HG03097 (cell line): Measurements from ENCODE around the gene ZNF516.

Source experiments
- ATAC-seq: cut with Tn5 transposase; IDR thresholded peaks from one replicate; pipeline ENCODE4 v1.9.1; 2021; ENCODE audit not compliant: unreplicated experiment, low FRiP score

Gene ZNF516

DNA sequence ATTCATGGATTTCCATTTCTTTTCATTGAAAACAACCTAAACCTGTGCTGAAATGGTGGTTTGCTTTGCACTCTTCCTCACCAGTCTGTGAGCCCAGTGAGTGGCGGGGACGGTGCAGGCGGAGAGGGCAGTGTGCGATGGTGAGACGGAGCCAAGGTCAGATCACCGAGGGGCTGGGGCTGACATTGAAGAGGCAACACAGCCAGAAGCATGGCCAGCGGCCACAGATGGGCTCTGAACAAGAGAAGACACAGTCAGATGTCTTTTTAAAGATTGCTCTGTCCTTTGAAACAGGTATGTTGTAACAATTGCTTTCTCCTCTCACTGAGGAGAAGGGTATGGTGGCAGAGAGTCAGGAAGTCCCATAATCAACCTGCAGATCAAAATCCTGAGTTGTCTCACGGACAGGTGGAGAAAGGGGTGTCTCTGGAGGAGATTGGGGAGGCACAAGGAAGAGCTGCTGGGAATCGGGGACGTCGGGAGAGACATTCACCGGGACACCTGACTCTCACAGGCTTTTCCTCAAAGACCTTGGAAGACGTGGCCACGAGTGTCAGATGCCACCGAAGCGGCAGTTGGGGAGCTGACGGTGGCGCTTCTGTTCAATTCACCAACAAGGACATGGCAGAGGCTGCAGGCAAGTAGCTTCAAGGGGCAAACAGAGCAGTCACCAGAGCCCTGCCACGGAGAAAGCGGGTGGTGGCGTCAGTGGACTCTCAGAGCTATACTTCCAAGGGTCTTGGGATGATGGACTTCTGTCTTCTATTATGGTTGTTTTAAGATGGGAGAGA, 12.1 kb upstream of the ZNF516 start:
- ATAC-seq: no peak

DNA sequence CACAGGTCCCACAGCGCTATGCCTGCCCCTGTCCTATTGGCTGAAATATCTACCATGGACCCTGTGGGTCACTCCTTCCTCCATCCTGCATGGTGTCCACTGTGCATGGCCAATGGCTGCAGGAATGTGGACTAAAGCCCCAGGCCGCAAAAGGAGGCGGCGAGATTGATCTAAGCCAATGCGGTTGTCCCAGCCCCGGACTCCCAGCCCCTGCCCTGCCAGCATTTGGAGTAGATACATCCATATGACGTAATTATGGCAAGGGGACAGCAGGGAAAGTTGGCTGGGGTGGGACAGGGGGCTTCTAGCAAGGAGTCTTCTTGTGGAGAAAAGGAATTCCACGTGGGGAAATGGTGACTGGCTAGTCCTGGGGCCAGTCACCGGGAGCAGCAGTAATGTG, 11.4 kb upstream of the ZNF516 start:
- no peak for ATAC-seq

DNA sequence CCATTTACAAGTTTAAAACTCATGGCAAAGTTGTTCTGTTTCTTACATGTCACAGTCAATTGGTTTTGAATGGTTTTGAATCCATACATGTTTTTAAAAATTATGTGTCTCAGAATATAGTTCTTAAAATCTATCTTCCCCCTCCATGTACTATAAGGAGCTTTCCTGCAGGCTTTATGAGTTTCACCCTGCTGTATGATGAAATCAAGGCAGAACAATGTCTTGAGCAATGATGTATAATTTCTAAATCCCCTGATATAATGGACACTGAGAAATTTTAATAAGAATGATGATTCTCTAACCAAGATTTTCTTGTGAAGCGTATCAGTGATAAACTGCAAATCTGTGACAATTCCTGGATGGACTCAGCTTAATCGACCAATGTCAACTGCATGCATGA, 10.6 kb upstream of the ZNF516 start:
- no peak for ATAC-seq

DNA sequence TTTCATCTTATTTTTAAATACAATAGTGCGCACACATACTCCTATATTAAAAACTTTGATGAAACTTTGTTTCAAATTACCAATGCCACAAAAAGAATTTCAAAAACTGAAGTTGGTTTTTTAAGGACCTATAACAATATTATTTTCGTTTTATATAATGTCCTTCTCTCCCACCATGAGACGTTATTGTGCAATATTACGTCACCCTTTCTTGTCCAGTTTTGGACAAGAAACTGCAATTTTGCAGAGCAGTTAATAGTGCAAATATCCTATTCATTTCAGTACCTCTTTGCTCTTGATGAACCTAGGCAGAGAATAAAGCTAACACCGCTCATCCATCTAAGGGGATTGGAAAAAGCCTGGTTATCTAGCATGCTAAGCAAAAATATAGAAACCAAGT, 9.7 kb upstream of the ZNF516 start:
- ATAC-seq: no peak

DNA sequence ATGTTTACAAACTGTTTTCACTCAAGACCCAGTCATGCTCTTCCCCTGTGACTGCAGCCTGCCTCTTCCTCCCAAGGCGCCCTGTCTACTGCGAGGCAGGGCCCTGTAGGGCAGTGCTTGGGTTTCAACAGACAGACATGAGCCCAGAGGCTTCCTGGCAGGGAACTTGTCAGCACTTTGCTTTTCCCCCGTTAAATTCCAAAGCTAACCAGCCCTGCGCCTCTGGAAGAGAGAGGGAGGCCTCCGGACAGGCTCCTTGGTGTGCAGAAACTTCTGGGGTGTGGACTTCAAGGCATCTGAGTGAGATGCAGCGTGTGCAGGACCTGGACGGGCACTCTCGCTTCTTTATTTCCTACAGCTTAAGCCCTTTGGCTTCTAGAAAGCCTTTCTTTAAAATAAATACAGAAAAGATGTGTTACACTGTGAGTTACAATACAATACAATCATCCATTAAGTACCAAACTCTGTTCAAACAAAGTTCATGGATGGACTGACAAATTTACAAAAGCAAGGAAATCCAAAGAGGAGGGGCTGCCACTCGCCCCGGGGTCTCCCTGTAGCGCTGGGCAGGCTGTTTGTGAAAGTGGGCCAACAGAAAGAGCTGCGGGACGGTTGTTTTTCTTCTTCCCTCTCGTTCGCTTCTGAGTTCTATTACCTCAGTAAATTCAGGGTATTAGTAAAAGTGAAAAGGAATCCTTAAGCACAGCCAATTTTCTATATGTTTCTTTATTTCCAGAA, 8.8 kb upstream of the ZNF516 start:
- no peak for ATAC-seq

DNA sequence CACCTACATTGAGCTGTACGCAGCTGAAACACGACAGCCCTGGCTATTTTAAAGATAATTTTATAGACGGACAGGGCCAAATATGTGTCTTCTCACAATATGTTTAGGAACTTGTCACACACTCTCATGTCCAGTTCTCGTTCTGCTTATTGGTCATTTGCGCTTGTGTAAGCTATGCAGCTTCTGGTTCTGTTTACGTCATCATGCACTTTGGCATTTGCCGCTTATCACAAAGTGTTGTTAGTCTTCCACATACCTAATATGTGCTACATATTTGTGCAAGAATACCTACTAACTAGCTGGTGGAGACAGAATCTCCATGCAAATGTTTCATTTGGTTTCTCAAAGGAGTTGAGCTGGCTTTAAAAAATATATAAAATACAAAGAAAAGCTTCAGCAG, 7.5 kb upstream of the ZNF516 start:
- ATAC-seq: no peak

DNA sequence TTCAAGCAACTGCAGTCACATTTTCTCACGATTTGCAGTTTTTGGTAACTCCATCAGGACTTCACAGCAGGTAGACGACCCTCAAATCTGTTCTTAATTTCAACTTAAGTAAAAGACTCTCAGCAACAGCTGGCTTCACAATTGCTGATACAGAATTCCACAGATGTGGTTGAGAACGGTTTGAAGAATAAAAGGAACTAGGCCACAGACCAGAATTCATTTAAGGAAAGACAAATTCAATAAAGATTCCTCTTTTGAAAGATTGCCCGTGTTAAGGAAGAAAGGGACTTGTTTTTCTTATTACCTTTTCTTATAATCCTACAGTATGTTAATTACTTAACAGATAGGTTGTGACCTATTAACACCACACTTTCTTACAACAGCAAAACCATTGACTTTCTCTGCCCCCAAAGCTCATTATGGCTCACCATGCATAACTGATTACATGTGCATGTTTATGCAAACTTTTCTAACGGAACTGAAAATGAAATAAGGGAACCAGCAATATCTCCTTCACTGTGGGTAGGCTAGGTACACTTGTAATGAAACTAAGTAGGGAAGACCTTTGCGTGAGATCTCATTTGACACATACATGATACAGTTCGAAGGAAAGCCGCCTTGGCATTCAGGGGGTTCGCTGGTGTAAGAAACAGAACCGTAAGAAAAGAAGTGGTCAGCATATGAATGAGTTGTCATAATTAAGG, 4.7 kb upstream of the ZNF516 start:
- ATAC-seq: peak; percentile 88

DNA sequence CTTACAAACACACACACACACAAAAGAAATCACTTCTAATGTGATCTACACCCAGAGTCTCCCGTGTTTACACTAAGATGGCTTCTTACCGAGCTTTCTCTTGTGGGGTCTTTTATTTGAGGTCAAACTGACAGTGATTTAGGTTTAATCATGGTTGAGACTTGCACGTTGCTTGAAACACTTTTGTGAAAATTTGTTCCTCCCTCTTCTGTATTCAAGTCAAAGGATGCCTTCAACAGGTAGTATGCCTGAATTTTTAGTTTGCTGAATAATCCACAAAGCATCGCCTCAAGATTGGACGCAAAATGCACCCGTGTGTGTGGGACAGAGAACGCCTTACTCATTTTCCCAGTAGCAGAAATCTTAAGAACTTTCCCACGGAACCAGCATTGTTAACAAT, 4.0 kb upstream of the ZNF516 start:
- ATAC-seq: no peak

DNA sequence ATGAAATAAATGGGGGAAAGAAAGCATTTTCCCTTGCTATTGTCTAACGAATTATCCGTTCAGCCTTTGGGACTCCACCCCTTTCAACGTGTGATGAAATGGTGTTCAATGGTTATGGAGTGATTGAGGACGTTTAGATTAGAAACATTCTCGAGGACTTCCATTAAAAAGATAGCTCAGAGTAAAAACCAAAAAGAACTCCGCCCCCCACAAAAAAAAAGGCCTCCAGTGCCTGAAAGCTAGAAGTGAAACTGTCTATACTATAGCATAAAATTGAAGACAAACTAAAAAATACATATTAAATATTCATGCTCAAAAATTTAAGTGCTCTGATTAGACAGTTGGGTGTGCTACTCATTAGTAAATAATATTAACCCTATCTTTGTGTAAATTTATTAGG, 3.0 kb upstream of the ZNF516 start:
- no peak for ATAC-seq

DNA sequence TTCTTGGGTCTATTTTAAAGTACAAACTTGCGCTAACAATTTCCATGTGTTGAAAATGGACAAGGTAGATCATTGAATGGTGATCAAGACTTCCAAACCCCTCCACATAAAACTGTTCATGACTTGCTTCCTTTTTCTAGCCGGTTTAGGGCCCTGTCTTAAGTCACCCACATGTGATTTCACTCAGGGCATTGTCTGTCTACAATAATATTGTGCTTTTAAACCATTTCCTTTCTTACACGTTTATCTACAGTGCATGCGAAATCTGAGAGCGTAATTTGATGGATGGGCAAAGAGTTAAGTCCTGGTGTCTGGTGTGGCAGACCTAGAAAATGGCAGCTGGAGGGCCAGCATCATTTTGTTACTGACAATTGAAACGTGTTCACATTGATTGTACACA, 2.0 kb upstream of the ZNF516 start:
- ATAC-seq: no peak

DNA sequence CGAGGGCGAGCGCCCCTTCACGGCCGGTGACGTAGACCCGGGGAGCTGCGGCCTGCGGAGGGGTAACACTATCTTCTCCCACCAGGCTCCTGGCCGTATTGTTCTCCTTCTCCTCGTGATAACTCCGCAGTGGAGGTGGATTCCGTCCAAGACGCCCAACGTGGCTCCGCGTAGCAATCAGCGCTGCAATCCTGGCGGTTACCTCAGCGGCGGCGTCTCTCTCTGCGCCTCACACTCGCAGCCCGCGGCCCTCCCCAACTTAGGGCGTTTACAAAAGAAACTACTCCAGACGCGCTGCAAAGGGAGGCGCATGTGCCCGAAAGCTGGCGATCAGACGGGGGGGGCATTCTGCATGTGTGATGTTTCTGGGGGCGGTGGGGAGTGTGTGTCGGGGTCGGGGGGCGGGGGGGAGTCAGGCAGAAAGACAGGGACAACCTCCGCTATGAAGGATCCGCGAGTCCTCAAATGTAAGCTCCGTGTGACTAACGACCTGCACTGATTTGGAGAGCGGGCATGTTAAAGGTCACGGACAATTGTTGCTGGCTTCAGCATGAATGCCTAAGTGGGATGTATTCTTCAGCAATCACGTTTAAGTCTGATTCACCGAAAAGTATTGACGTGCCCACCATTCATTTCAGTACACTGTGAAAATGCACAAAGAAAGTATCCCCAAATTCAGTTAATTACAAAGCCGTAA, 1.3 kb upstream of the ZNF516 start:
- no peak for ATAC-seq

DNA sequence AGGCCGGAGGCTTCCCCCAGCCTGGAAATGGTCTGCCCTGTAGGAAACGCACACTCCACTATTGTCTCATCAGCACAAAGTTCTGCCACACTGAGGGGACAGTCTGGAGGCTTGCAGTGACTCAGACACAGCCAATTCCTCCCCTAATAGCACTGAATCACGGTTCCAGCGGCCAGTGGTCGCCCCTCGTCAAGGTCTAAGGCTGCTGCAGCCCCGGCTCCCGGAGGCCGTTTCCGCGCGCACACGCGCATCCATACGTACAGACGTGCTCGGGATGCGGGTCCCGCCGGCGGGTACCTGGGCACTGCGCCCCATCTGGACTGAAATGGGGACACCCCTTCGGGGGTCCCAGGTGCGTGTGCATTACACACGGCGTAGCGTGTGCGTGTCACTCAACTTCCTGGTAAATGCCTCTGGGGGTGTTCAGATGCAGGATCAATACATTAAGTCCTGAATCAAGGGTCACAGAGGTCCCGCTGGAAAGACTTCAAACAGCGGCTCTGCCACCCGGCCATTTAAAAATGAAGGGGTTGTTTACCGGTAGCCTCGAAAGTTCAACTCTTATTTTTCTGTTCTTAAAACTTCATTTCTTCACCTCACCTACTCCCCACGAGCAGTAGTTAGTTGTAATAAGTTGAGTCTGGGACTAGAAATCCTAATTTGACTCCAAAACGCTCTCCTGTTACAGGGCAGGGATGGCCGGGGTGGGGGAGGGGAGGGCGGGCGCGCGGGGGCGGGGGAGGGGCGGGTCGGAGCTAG, 572 bp upstream of the ZNF516 start:
- no peak for ATAC-seq

DNA sequence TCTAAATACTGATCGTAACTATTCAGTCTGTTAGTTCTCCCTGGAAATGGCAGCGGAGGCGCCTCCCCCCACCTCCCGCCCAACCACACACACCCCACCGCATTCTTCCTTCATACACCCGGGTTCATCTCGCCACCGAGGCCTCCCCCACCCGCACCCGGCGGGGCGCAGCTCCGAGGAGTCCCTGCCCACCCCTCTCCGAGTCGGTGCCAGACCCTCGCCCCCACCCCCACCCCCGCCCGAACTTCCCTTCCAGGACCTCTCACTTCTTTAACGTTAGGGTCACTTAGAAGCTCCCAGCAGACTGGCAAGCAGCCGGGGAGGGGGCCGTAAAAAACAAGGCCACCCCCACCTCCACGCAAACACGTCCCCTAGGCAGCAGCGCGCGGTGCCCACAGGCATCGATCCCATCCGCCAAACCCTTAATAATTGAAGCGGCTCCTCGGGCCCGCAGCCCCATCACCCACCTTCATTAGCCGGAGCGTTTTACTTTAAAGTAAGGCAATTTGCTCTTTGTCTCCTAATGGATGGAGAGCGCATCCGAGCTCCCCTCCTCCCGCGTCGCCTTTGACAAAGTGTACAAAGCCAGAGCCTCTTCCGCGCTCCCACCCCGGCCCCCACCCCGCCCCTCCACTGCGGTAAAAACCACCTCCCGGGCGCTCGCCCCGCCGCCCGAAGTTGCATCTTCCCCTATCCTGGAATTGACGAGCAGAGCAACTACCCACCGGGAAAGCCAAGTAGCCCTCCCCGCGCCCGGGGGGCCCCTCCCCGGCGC, 624 bp downstream of the ZNF516 start:
- ATAC-seq: no peak

DNA sequence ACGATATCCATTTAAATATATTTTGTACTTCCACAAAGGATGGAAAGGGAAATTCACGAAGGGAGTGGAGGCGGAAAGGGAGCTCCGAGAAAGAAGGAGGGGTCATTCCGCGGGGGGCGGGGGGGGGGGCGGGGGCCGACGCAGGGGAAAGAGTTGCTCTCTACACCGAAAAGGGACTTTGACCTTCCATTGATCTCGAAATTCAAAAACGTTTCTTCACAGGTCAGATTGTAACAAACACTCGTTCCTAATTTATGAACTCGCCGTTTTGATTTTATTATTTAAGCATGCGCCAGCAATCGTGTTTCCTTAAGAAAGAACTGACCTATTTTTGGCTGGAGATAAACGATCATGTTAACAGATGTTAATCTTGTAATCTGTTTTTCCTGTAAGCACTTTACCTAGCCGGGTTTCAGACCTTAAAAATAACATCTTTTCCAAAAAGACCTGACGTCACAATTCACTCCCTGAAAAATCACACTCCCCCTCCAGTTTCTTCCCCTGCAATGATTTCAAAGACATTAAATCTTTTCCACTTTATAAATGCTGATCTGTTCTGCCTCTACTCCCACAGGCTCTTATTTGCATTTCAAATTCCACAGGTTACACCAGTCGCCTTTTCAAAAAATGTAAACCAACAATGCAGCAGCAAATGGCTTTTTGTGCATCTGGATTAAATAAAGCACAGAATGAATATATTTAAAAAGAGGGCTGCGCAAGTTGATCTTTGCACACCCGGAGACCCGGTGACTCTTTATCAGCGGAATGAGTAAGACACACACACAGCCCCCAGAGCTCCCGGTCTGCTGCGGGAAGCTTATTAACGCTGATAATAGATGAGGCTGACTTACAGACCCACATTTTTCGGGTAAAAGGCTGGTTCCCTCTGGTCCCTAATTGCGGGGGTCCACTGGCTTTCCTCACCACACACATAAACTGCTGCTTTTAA, 1.6 kb downstream of the ZNF516 start:
- ATAC-seq: peak; percentile 7

DNA sequence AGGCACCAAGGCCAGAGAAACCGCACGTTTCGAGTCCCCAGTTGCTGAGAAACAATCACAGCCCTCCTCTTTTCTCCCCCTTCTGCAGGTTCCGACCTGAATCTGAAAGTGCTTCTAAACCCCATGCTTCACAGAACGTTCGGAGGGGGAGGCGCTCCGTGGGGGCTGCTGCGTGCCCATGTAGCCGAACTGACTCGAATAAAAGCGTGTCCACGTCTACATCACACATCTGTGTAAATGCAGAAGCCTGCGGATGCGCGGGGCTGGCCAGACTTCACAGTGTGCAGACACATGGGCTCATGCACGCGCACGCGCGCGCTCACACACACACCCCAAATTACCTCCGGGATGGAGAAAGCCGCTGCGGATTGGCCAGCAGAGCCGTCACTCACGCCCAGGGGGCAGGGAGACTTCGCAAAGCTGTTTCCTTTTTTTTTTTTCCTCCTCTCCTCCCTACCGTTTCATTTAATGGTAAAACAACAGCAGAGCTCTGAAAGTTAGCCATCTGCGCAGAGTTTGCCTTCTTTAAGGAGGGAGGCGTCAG, 2.3 kb downstream of the ZNF516 start:
- ATAC-seq: peak; percentile 65

DNA sequence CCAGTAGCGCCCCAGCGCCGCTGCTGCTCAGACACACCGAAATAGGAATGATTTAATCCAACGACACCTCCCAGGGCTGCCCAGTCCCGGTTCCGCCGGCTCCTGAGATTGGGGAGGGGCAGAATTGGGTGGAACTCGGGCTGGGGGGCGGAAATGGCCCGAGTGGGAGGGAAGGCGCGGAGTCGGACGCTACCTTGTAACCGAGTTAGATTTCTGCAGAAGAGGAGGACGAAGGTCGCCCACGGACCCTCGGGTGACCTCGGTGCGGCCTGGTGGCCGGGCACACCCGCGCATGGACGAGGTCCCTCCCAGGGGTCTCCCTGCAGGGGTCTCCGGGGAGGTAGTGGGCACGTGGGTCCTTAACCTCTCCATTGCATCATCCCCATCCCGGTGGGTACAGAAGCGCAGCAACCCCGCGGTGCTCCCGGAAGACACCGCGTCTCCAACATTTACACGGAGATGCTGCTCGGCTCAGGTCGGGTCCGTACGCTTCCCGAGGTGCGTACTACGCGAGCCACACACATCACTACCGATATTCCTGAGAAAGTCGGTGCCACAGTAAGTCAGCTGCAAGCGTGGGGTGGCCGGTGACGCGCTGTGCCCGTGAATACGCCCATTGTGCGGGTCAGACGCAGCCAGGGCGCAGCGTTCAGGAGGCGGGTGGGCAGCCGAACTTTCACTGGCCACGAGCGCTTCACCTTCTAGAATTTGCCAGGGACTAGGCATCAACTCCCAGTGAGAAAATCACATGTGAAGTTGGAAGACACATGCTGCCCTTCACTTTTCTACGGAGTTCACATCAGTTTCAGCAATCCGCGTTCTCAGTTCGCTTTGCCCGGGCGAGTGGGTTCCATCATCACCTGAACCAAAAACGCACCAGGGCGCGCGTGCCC, 3.0 kb downstream of the ZNF516 start:
- peak; percentile 1 for ATAC-seq

DNA sequence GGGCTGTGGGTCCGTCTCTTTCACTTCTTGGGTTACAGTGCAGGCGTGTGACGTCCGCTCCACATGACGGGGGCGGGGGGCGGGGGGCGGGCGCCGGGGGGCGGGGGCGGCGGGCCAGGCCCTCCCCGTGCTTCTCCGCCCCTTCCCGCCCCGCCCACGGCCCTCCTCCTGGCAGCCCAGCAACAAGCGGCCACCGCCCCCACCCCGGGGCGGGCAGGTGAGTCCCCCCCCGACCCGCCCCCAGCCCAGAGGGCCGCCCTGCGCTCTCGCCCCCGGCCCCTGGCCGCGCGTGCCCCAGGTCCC, 3.6 kb downstream of the ZNF516 start:
- no peak for ATAC-seq
